ENCODE data around the gene AKAP13. TPM values are rescaled to one million over a fixed set of nuclear protein-coding genes. Genes with fewer than 3 reads are reported as not detected.

Gene AKAP13
- polyA plus RNA-seq, 1 experiment, result 15.5 TPM

DNA sequence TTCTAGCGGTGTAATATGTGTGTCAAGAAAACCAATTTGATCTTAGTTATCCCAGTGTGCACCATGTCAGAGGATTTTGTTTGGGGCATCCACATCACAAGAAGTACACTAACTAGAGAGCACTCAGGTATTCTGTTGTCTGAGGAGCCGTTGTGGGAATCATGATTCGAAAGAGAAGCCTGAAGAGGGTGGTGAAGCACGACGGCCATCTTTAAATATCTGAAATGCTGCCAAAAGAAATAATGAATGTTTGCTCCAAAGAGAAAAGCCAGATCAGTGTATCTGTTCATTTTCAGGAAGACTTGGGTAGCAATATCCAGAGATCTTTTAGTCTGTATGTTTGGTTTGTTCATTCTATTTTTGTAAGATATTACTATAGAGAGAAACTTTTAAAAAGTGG, 233.7 kb downstream of the AKAP13 start:
- no peak overlapping the region for H3K27ac ChIP-seq (ENCODE audit: low read depth, low read length)
- POLR2A ChIA-PET, result no interaction called here
- no peaks in the 10 kb centered on the region for H3K9me3 ChIP-seq (ENCODE audit: control insufficient read depth, insufficient read depth, low read length)
- CTCF ChIA-PET, result no interaction called here
- H3K4me3 ChIP-seq (ENCODE audit: low read depth, low read length), result no peak overlapping the region
- no peaks in the 10 kb centered on the region for H3K27me3 ChIP-seq (ENCODE audit: control insufficient read depth, insufficient read depth, low read length)
- DNase-seq (ENCODE audit: low read depth, low spot score), result no peak
- TF ChIP-seq, protein P1, sequence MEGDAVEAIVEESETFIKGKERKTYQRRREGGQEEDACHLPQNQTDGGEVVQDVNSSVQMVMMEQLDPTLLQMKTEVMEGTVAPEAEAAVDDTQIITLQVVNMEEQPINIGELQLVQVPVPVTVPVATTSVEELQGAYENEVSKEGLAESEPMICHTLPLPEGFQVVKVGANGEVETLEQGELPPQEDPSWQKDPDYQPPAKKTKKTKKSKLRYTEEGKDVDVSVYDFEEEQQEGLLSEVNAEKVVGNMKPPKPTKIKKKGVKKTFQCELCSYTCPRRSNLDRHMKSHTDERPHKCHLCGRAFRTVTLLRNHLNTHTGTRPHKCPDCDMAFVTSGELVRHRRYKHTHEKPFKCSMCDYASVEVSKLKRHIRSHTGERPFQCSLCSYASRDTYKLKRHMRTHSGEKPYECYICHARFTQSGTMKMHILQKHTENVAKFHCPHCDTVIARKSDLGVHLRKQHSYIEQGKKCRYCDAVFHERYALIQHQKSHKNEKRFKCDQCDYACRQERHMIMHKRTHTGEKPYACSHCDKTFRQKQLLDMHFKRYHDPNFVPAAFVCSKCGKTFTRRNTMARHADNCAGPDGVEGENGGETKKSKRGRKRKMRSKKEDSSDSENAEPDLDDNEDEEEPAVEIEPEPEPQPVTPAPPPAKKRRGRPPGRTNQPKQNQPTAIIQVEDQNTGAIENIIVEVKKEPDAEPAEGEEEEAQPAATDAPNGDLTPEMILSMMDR (IDR thresholded peaks at IDR 0.05; ENCODE audit: low read depth, low read length), result no peak

DNA sequence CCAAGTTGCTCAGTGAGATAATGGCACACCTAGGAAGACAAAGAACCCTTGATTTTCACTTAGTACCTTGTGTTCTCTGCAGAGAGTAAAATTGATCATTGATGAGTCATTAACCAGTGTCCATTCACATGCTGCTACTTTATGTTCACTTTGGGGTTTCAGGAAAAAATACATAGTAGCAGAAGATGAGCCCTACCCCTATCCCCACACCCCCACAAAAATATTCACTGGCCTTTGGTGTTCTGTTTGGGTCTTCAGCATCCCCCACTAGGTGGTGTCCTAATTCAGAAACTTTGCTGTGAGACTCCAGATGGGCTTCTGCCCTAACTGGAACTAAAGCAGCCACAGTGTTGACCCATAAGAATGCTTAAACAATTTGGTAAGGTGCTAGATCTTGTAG, 235.5 kb downstream of the AKAP13 start:
- CTCF ChIA-PET, result interaction anchor here (0.6 to 1.3 kb wide), 8 partner anchors 8 to 92 kb away, joined by 3 to 7 read pairs (median 5); no protein-coding TSS in a partner anchor
- DNase-seq (ENCODE audit: low read depth, low spot score), result no peak
- no peak overlapping the region for H3K27ac ChIP-seq (ENCODE audit: low read depth, low read length)

DNA sequence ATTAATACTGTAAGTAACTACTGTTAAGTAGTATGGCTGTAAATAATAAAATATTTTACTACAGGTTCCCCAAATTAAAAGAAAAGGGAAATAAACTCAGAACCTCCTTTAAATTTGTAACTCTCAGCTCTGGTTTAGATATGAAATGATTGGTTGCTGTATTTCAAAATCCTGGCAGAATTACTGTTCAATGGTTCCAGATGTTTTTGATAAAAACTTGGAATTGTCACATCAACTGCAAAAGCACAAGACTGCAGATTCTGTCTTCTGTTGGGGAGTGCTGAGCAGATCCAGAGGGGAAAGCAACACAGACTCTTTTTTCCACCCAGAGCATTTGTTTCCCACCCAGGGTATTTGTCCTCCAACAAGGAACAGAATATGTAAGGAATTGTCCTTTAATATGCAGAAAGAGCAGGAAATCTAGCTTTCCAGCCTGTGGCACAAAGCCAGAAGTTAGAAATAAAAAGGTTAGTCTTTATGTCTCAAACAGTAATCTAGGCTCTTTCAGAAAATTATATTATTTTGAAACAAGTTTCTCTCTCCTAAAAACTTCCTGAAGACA, 236.2 kb downstream of the AKAP13 start:
- POLR2A ChIA-PET, result no interaction called here
- no peak for DNase-seq (ENCODE audit: low read depth, low spot score)
- TF ChIP-seq, protein P1 (IDR thresholded peaks at IDR 0.05; ENCODE audit: low read depth, low read length), result no peak
- no peaks in the 10 kb centered on the region for H3K9me3 ChIP-seq (ENCODE audit: control insufficient read depth, insufficient read depth, low read length)
- no peaks in the 10 kb centered on the region for H3K27me3 ChIP-seq (ENCODE audit: control insufficient read depth, insufficient read depth, low read length)
- CTCF ChIA-PET, result interaction anchor here (0.6 to 1.3 kb wide), 8 partner anchors 8 to 91 kb away, joined by 3 to 7 read pairs (median 5); no protein-coding TSS in a partner anchor
- no peak overlapping the region for H3K27ac ChIP-seq (ENCODE audit: low read depth, low read length)
- no peak overlapping the region for H3K4me3 ChIP-seq (ENCODE audit: low read depth, low read length)

More for the DNA sequence above, 235.5 kb downstream of the AKAP13 start:
- TF ChIP-seq, protein P1 (IDR thresholded peaks at IDR 0.05; ENCODE audit: low read depth, low read length), result peak; percentile 58
- Histone ChIP-seq H3K4me3 (ENCODE audit: low read depth, low read length) (no peak overlapping the region), H3K27me3 (ENCODE audit: control insufficient read depth, insufficient read depth, low read length) (no peaks in the 10 kb centered on the region), H3K9me3 (ENCODE audit: control insufficient read depth, insufficient read depth, low read length) (no peaks in the 10 kb centered on the region)
- POLR2A ChIA-PET, result no interaction called here

DNA sequence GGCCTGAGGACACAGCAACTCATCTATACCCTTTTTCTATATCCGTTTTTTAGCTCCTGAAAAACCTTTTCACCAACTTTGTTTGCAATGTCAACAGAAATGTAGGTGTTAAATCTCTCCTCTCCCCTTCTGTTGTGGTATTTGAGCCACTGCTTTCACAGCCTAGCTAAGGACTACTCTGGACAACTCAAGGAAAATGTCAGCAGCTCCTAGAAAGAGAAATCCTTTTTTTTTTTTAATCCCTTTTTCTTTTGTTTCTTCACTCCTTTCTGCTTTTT, 237.8 kb downstream of the AKAP13 start:
- Histone ChIP-seq H3K27me3 (ENCODE audit: control insufficient read depth, insufficient read depth, low read length) (no peaks in the 10 kb centered on the region), H3K4me3 (ENCODE audit: low read depth, low read length) (no peak overlapping the region), H3K27ac (ENCODE audit: low read depth, low read length) (peak overlapping the region; percentile 88), H3K9me3 (ENCODE audit: control insufficient read depth, insufficient read depth, low read length) (no peaks in the 10 kb centered on the region)
- TF ChIP-seq, protein P1 (IDR thresholded peaks at IDR 0.05; ENCODE audit: low read depth, low read length), result no peak
- ChIA-PET POLR2A (interaction anchor here (1.3 kb wide), 1 partner anchor 50 kb away, joined by 3 read pairs; no protein-coding TSS in a partner anchor), CTCF (interaction anchor here (0.6 to 1.2 kb wide), 2 partner anchors 222 to 321 kb away, joined by 3 read pairs; no protein-coding TSS in a partner anchor)
- DNase-seq (ENCODE audit: low read depth, low spot score), result no peak

DNA sequence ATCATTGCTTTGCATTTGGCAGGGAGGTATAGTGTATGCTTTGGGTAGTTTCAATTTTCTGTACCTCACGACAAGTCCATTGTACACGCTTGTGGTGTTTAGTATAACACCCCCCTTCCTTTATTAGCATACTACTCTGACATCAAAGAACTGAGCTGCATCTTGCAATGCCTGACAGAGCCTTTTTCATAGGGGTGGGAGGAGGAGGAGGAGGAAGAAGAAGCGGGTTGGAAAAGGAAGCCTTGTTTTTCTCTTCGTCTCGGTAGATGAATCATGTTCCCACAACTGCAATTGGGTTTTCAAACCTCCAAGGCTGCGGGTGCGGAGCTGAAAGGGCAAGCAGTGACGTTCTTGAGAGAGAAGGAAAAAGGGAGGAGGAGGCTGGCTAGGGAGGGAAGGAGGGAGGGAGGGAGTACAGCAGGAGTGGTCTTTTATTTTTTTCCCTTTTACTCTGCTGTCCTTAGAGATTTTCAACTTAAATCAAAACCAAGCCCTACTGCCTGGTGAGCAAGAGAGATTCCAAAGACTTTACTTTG, 238.6 kb downstream of the AKAP13 start:
- H3K27ac ChIP-seq (ENCODE audit: low read depth, low read length), result peak overlapping the region; percentile 88
- CTCF ChIA-PET, result interaction anchor here (1.2 kb wide), 1 partner anchor 222 kb away, joined by 3 read pairs; no protein-coding TSS in a partner anchor
- DNase-seq (ENCODE audit: low read depth, low spot score), result peak; percentile 87
- TF ChIP-seq, protein P1 (IDR thresholded peaks at IDR 0.05; ENCODE audit: low read depth, low read length), result no peak
- peak overlapping the region; percentile 65 for H3K4me3 ChIP-seq (ENCODE audit: low read depth, low read length)
- POLR2A ChIA-PET, result interaction anchor here (0.7 to 1.0 kb wide), 4 partner anchors 11 to 108 kb away, joined by 3 to 5 read pairs (median 4); no protein-coding TSS in a partner anchor
- H3K9me3 ChIP-seq (ENCODE audit: control insufficient read depth, insufficient read depth, low read length), result no peaks in the 10 kb centered on the region
- no peaks in the 10 kb centered on the region for H3K27me3 ChIP-seq (ENCODE audit: control insufficient read depth, insufficient read depth, low read length)

Measured in AG04450 (cell line).